ENCODE data around the gene ALOX15. TPM values are rescaled to one million over a fixed set of nuclear protein-coding genes. Genes with fewer than 3 reads are reported as not detected.

The ALOX15 gene
- total and polyA plus RNA-seq, 10 of the 15 experiments (the other 5 are each of a cell fraction or from before 2014, with no cell fraction given): 0.05 to 1.0 (median 0.24) TPM

GRCh38 chr17:4633643-4634042, 7.8 kb downstream of the ALOX15 start (continued):
- TF ChIP-seq, protein P1, sequence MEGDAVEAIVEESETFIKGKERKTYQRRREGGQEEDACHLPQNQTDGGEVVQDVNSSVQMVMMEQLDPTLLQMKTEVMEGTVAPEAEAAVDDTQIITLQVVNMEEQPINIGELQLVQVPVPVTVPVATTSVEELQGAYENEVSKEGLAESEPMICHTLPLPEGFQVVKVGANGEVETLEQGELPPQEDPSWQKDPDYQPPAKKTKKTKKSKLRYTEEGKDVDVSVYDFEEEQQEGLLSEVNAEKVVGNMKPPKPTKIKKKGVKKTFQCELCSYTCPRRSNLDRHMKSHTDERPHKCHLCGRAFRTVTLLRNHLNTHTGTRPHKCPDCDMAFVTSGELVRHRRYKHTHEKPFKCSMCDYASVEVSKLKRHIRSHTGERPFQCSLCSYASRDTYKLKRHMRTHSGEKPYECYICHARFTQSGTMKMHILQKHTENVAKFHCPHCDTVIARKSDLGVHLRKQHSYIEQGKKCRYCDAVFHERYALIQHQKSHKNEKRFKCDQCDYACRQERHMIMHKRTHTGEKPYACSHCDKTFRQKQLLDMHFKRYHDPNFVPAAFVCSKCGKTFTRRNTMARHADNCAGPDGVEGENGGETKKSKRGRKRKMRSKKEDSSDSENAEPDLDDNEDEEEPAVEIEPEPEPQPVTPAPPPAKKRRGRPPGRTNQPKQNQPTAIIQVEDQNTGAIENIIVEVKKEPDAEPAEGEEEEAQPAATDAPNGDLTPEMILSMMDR (IDR thresholded peaks at IDR 0.05 in 2 of 3, conservative IDR thresholded peaks at IDR 0.05 in 1 of 3; ENCODE audit: control insufficient read depth in 2 of 3, extremely low read depth in 1 of 3, insufficient read depth in 1 of 3, low read depth in 3 of 3, low read length in 3 of 3): no peak
- TF ChIP-seq TCF12 (IDR thresholded peaks at IDR 0.05; ENCODE audit: low read depth, low read length) (no peak), SP1 (IDR thresholded peaks at IDR 0.05; ENCODE audit: low read depth, low read length) (no peak), SRF (IDR thresholded peaks at IDR 0.05; ENCODE audit: low read depth in 2 of 2, low read length in 2 of 2) (no peak), CBX3 (IDR thresholded peaks at IDR 0.05; ENCODE audit: borderline replicate concordance, low read depth) (no peak), RUNX3 (IDR thresholded peaks at IDR 0.05; ENCODE audit: low read length) (no peak), BHLHE40 (IDR thresholded peaks at IDR 0.05; ENCODE audit: borderline replicate concordance in 1 of 2, low read depth in 2 of 2, low read length in 1 of 2) (no peak), CEBPZ (IDR thresholded peaks at IDR 0.05; ENCODE audit: low read depth, low read length) (no peak), E2F8 (IDR thresholded peaks at IDR 0.05; ENCODE audit: low read depth, partially characterized antibody) (no peak), TCF7 (IDR thresholded peaks at IDR 0.05; ENCODE audit: borderline replicate concordance) (no peak)
- TF ChIP-seq, protein P2, sequence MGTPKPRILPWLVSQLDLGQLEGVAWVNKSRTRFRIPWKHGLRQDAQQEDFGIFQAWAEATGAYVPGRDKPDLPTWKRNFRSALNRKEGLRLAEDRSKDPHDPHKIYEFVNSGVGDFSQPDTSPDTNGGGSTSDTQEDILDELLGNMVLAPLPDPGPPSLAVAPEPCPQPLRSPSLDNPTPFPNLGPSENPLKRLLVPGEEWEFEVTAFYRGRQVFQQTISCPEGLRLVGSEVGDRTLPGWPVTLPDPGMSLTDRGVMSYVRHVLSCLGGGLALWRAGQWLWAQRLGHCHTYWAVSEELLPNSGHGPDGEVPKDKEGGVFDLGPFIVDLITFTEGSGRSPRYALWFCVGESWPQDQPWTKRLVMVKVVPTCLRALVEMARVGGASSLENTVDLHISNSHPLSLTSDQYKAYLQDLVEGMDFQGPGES (IDR thresholded peaks at IDR 0.05): no peak
- TF ChIP-seq, protein P3, sequence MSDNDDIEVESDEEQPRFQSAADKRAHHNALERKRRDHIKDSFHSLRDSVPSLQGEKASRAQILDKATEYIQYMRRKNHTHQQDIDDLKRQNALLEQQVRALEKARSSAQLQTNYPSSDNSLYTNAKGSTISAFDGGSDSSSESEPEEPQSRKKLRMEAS (IDR thresholded peaks at IDR 0.05; ENCODE audit: low read depth, low read length): no peak
